Progenitor cell of endocrine pancreas (in vitro differentiated cells): ENCODE measurements around the gene PHF12. TPM values are rescaled to one million over a fixed set of nuclear protein-coding genes. Genes with fewer than 3 reads are reported as not detected.

ENCODE experiments used
- DNase-seq: peaks from one replicate; pipeline ENCODE4 v3.0.0; 2021; ENCODE audit warnings: low spot score; ENCODE audit not compliant: unreplicated experiment
- H3K27ac Mint-ChIP-seq: 2 replicates; pipeline ENCODE4 v1.8.0; 2021; ENCODE audit warnings: mild to moderate bottlenecking, moderate library complexity, mixed read lengths
- H3K27me3 Mint-ChIP-seq: 2 replicates; pipeline ENCODE4 v1.8.0; 2021; ENCODE audit warnings: mixed read lengths
- H3K36me3 Mint-ChIP-seq: 2 replicates; pipeline ENCODE4 v1.8.0; 2022; ENCODE audit warnings: mixed read lengths; ENCODE audit not compliant: insufficient read depth
- H3K4me1 Mint-ChIP-seq: 2 replicates; pipeline ENCODE4 v1.8.0; 2021; ENCODE audit warnings: low read depth, mixed read lengths
- H3K4me3 Mint-ChIP-seq: 2 replicates; pipeline ENCODE4 v1.8.0; 2021; ENCODE audit warnings: low read depth, mild to moderate bottlenecking, moderate library complexity, mixed read lengths
- H3K9me3 Mint-ChIP-seq: 2 replicates; pipeline ENCODE4 v1.8.0; 2021; ENCODE audit warnings: low read depth, mixed read lengths
- total RNA-seq: library from RNA; stranded (reverse); gene quantifications from 2 replicates; pipeline ENCODE4 v1.2.1, GENCODE V29; 2021
- TF ChIP-seq, protein P1 (sequence below): fragments of 200-600 bp; sonication (generic); IDR thresholded peaks from one replicate; pipeline ENCODE4 v1.5.0; 2021; ENCODE audit warnings: antibody characterized with exemption, mild to moderate bottlenecking; ENCODE audit not compliant: unreplicated experiment

Gene PHF12
- total RNA-seq, 1 donor from 2014 or later = 71.8 TPM

DNA sequence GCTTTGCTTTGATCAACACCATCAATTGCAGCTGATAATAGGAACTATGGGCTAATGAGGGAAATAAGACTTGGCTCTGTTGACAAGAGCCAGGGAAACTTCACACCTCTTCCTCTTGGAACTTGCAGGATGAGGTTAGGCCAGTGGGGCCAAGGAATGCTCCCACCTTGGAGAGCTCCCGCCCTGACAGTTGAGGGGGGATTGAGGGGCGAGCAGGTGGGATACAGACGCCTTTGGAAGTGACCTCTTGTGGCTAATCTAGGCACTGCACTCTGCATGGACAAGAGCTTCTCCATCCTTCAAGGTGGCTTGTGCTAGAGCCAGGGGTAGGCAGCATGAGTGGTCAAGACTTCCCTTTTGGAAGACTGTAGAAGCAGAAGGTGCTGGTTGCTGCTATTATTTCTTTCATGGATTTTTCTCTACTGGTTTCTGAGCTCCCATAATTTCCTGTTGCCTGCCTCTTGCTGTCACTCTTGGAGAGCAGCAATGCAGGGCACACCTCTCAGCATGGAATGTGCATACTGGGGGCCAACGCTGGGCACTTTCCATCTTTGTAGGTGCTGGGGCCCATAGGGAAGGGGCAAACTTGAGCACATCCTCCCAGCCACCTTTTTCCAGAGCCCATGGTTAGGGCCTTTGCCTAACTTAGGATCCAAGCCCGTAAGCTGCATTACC lies 2.3 kb upstream of the PHF12 start:
- Mint-ChIP-seq H3K9me3 (no peaks in the 10 kb centered on the region), H3K4me3 (no peak overlapping the region), H3K36me3 (no peaks in the 10 kb centered on the region), H3K4me1 (peaks cover 7% of the 10 kb centered on the region), H3K27ac (no peak overlapping the region), H3K27me3 (no peaks in the 10 kb centered on the region)
- TF ChIP-seq, protein P1, sequence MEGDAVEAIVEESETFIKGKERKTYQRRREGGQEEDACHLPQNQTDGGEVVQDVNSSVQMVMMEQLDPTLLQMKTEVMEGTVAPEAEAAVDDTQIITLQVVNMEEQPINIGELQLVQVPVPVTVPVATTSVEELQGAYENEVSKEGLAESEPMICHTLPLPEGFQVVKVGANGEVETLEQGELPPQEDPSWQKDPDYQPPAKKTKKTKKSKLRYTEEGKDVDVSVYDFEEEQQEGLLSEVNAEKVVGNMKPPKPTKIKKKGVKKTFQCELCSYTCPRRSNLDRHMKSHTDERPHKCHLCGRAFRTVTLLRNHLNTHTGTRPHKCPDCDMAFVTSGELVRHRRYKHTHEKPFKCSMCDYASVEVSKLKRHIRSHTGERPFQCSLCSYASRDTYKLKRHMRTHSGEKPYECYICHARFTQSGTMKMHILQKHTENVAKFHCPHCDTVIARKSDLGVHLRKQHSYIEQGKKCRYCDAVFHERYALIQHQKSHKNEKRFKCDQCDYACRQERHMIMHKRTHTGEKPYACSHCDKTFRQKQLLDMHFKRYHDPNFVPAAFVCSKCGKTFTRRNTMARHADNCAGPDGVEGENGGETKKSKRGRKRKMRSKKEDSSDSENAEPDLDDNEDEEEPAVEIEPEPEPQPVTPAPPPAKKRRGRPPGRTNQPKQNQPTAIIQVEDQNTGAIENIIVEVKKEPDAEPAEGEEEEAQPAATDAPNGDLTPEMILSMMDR = peak; percentile 79
- DNase-seq = peak; percentile 64

GRCh38 chr17:28951991-28952975 lies 965 bp upstream of the PHF12 start:
- Mint-ChIP-seq H3K9me3 (no peaks in the 10 kb centered on the region), H3K4me3 (no peak overlapping the region), H3K27me3 (no peaks in the 10 kb centered on the region), H3K4me1 (peaks cover 18% of the 10 kb centered on the region), H3K27ac (no peak overlapping the region), H3K36me3 (peaks cover 8% of the 10 kb centered on the region)
- TF ChIP-seq, protein P1 = no peak
- peak; percentile 87 for DNase-seq

GRCh38 chr17:28950752-28951427 lies 428 bp downstream of the PHF12 start:
- Mint-ChIP-seq H3K27me3 (no peaks in the 10 kb centered on the region), H3K4me1 (peaks cover 20% of the 10 kb centered on the region), H3K9me3 (no peaks in the 10 kb centered on the region), H3K27ac (peak overlapping the region; percentile 96), H3K36me3 (peaks cover 10% of the 10 kb centered on the region), H3K4me3 (peak overlapping the region; percentile 91)
- DNase-seq = no peak
- TF ChIP-seq, protein P1 = no peak

DNA sequence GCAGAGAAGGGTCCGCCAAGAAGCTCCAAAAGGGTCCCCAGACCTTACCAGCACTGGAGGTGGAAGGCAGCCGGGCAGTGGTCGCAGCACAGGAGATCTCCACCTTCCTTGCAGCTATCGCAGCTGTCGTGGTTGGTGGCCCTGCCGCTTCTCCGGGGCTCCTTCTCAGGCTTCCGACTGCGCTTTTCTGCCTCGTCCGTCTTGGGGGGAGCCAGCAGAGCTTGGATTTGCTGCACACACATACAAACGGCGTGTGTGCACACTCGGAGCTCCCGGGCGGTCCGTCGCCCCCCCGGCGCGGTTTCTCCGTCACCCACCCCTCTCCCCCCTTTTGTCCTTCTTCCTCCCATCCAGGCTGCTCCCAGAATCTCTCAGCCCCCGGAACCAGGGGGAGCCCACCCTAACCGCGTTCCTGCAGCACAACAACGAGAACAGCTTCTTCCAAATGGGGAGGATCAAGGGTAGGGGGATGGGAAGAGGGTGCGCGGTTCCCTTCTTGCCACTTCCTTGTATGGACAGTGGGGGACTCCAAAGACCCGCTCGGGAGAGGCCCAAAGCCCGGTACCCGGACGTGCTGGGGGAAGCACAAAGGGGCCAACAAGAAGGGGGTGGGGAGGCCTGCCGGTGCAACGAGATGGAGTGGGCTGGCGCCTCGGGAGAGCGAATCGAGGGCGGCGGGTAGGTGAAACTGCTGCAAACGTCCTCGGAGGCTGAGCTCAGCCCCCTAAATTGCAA lies 1.1 kb downstream of the PHF12 start:
- peaks cover 10% of the 10 kb centered on the region for H3K36me3 Mint-ChIP-seq
- DNase-seq = no peak
- TF ChIP-seq, protein P1 = no peak
- peaks cover 20% of the 10 kb centered on the region for H3K4me1 Mint-ChIP-seq
- H3K9me3 Mint-ChIP-seq = no peaks in the 10 kb centered on the region
- H3K4me3 Mint-ChIP-seq = peak overlapping the region; percentile 91
- H3K27me3 Mint-ChIP-seq = no peaks in the 10 kb centered on the region
- peak overlapping the region; percentile 96 for H3K27ac Mint-ChIP-seq
